PC-9 (cell line): ENCODE results near the gene ABCB8. TPM values are rescaled to one million over a fixed set of nuclear protein-coding genes. Genes with fewer than 3 reads are reported as not detected.

Experiments used
- BruUV-seq: library from RNA; stranded (reverse); fragments of 400-500 nt; replicated peaks from 2 replicates; lab custom pipeline; 2021; lab: Mats Ljungman, UMichigan
- CTCF ChIA-PET: fragments of 300-600 bp; sonication (Branson Sonifier 250); formaldehyde crosslinking; loops from one replicate; lab custom pipeline; 2022; ENCODE audit warnings: antibody characterized with exemption; lab: Charles Lee
- POLR2A ChIA-PET: fragments of 300-600 bp; sonication (Branson Sonifier 250); formaldehyde crosslinking; loops from one replicate; lab custom pipeline; 2022; ENCODE audit warnings: antibody characterized with exemption; ENCODE audit not compliant: unreplicated experiment; lab: Charles Lee
- DNase-seq, 2 experiments: peaks; one replicate each; pipeline versions ENCODE4 v3.0.0 to v3.0.0-alpha.2; 2015 to 2022; ENCODE audit warnings: mixed read lengths in 1 of 2
- H2AFZ ChIP-seq: fragments of 200-600 bp; sonication (generic); 2 replicates; pipeline ENCODE4 v1.8.1; 2017; ENCODE audit warnings: antibody characterized with exemption
- H3F3A ChIP-seq: fragments of 200-600 bp; sonication (generic); 2 replicates; pipeline ENCODE4 v1.8.1; 2017; ENCODE audit warnings: antibody characterized with exemption, mild to moderate bottlenecking, low read depth; ENCODE audit not compliant: insufficient read depth
- H3K27ac ChIP-seq: fragments of 200-600 bp; sonication (generic); 2 replicates; pipeline ENCODE4 v1.6.1; 2016; ENCODE audit warnings: mixed run types
- H3K27me3 ChIP-seq: fragments of 200-600 bp; sonication (generic); 2 replicates; pipeline ENCODE4 v1.6.1; 2016; ENCODE audit warnings: low read depth, mixed run types; ENCODE audit not compliant: insufficient read depth
- H3K36me3 ChIP-seq: fragments of 200-600 bp; sonication (generic); 2 replicates; pipeline ENCODE4 v1.6.1; 2016; ENCODE audit warnings: low read depth, mixed run types
- H3K4me1 ChIP-seq: fragments of 200-600 bp; sonication (generic); replicated peaks from 2 replicates; pipeline ENCODE4 v1.6.1; 2016; ENCODE audit warnings: mixed run types; ENCODE audit not compliant: insufficient read depth
- H3K4me2 ChIP-seq: fragments of 200-600 bp; sonication (generic); 2 replicates; pipeline ENCODE4 v1.6.1; 2017; ENCODE audit warnings: mixed run types
- H3K4me3 ChIP-seq: fragments of 200-600 bp; sonication (generic); 2 replicates; pipeline ENCODE4 v1.6.1; 2016; ENCODE audit warnings: mixed run types
- H3K79me2 ChIP-seq: fragments of 200-600 bp; sonication (generic); 2 replicates; pipeline ENCODE4 v1.6.1; 2017; ENCODE audit warnings: low read depth, mixed run types
- H3K9me2 ChIP-seq: fragments of 200-600 bp; sonication (generic); 2 replicates; pipeline ENCODE4 v1.8.1; 2017; ENCODE audit warnings: mild to moderate bottlenecking; ENCODE audit not compliant: insufficient read depth
- H3K9me3 ChIP-seq: fragments of 200-600 bp; sonication (generic); 2 replicates; pipeline ENCODE4 v1.8.1; 2016; ENCODE audit warnings: low read depth; ENCODE audit not compliant: insufficient read depth
- H4K20me1 ChIP-seq: fragments of 200-600 bp; sonication (generic); 2 replicates; pipeline ENCODE4 v1.8.1; 2017; ENCODE audit not compliant: insufficient read depth
- EZH2 ChIP-seq: fragments of 200-600 bp; sonication (generic); IDR thresholded peaks from 2 replicates; pipeline ENCODE4 v1.8.0; 2017; ENCODE audit warnings: antibody characterized with exemption, low read depth
- intact Hi-C: fragments of 100-400 bp; cut with micrococcal nuclease; formaldehyde crosslinking; loops from one replicate; pipeline ENCODE4 v1.10.0; 2022; ENCODE audit not compliant: unreplicated experiment
- total RNA-seq: library from RNA; stranded (reverse); gene quantifications from 2 replicates; pipeline ENCODE4 v1.2.3, GENCODE V29; 2021
- TF ChIP-seq, protein P1 (sequence below): fragments of 200-600 bp; sonication (generic); conservative IDR thresholded peaks from 2 replicates; pipeline ENCODE4 v1.6.1; 2017; ENCODE audit warnings: mixed run types, antibody characterized with exemption, mild to moderate bottlenecking, moderate library complexity

Gene ABCB8
- total RNA-seq, 1 experiment from 2014 or later, result 61.9 TPM

DNA sequence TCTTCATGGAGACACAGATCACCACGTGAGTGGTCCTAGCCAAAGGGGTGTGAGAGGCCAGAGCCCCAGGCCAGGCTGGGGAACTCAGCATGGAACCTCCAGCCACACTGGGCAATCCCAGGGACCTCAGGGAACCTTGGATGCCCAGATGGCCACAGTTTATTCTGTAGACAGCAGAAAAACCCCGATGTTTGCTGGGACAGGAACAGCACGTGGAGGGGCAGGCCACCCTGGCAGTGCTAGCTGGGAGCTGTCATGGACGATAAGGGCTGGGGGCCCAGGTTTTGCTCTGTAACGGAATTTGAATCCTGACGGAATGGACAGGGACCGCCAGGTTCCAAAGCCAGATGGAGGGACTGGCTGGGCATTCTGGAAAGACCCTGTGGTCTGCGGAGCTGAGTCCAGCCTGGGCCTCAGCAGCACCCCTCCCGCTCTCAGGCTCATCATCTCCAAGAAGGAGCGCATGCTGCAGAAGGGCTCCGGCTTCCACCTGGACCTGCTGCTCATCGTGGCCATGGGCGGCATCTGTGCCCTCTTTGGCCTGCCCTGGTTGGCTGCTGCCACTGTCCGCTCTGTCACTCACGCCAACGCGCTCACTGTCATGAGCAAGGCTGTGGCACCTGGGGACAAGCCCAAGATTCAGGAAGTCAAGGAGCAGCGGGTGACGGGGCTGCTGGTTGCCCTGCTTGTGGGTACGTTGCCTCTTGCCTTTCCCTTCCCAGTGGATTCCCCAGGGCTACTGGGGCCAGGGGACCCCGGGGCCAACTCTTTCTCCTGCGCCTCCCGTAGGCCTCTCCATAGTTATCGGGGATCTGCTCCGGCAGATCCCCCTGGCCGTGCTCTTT is 46.8 kb downstream of the ABCB8 start:
- H3K4me2 ChIP-seq, result no peak overlapping the region
- H3K36me3 ChIP-seq, result peaks cover 3% of the 10 kb centered on the region; the same call in 1 of the 2 replicates
- POLR2A ChIA-PET, result interaction anchor here (0.6 kb wide), 1 partner anchor 1080 kb away, joined by 8 read pairs; no protein-coding TSS in a partner anchor

DNA sequence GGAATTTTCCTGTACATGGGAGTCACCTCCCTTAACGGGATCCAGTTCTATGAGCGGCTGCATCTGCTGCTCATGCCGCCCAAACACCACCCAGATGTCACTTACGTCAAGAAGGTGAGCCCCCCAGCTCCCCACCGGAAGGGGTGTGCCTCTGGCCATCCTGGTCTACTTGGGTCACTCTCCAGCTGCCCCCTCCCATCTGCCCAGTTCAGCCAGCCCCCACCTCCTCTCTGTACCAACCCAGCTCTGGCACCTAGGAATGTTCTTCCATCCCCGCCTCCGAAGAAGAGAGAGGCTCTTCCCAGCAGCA is 47.4 kb downstream of the ABCB8 start:
- POLR2A ChIA-PET, result interaction anchor here (0.6 kb wide), 1 partner anchor 1079 kb away, joined by 8 read pairs; no protein-coding TSS in a partner anchor

More for the DNA sequence above, 46.8 kb downstream of the ABCB8 start:
- intact Hi-C loops, result no loop called here
- Histone ChIP-seq H3K27ac (no peak overlapping the region), H3K27me3 (no peaks in the 10 kb centered on the region), H2AFZ (no peak overlapping the region), H3F3A (peaks cover 43% of the 10 kb centered on the region), H3K4me1 (peaks cover 6% of the 10 kb centered on the region), H4K20me1 (peaks cover 8% of the 10 kb centered on the region; the same call in 1 of the 2 replicates), H3K9me3 (no peaks in the 10 kb centered on the region), H3K9me2 (no peaks in the 10 kb centered on the region), H3K4me3 (no peak overlapping the region), H3K79me2 (peaks cover 15% of the 10 kb centered on the region)
- TF ChIP-seq, protein P1, sequence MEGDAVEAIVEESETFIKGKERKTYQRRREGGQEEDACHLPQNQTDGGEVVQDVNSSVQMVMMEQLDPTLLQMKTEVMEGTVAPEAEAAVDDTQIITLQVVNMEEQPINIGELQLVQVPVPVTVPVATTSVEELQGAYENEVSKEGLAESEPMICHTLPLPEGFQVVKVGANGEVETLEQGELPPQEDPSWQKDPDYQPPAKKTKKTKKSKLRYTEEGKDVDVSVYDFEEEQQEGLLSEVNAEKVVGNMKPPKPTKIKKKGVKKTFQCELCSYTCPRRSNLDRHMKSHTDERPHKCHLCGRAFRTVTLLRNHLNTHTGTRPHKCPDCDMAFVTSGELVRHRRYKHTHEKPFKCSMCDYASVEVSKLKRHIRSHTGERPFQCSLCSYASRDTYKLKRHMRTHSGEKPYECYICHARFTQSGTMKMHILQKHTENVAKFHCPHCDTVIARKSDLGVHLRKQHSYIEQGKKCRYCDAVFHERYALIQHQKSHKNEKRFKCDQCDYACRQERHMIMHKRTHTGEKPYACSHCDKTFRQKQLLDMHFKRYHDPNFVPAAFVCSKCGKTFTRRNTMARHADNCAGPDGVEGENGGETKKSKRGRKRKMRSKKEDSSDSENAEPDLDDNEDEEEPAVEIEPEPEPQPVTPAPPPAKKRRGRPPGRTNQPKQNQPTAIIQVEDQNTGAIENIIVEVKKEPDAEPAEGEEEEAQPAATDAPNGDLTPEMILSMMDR, result no peak
- no peak for TF ChIP-seq EZH2
- CTCF ChIA-PET, result interaction anchor here (0.6 kb wide), 1 partner anchor 279 kb away, joined by 10 read pairs; no protein-coding TSS in a partner anchor
- no TSS peak for BruUV-seq
- DNase-seq, result no peak

DNA sequence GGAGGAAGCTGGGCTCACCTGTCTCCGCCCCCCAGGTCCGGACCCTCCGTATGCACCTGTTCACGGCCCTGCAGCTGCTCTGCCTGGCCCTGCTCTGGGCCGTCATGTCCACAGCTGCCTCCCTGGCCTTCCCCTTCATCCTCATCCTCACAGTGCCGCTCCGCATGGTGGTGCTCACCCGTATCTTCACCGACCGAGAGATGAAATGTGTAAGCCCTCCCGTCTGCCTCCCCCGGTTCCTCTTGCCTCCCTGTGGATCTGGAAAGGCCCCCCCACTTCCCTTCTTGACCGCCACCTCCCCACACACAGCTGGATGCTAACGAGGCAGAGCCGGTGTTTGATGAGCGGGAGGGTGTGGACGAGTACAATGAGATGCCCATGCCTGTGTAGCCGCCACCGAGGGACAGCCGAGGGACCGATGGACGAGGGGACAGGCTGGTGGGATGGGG is 47.8 kb downstream of the ABCB8 start:
- no peaks in the 10 kb centered on the region for H3K27me3 ChIP-seq
- CTCF ChIA-PET, result no interaction called here
- DNase-seq, result no peak
- peaks cover 3% of the 10 kb centered on the region; the same call in 1 of the 2 replicates for H3K36me3 ChIP-seq
- H3K9me3 ChIP-seq, result no peaks in the 10 kb centered on the region
- H3K9me2 ChIP-seq, result no peaks in the 10 kb centered on the region
- POLR2A ChIA-PET, result interaction anchor here (0.6 kb wide), 1 partner anchor 1079 kb away, joined by 8 read pairs; no protein-coding TSS in a partner anchor
- H3F3A ChIP-seq, result peaks cover 45% of the 10 kb centered on the region
- peaks cover 8% of the 10 kb centered on the region; the same call in 1 of the 2 replicates for H4K20me1 ChIP-seq
- BruUV-seq, result TSS peak; percentile 8
- intact Hi-C loops, result no loop called here
- no peak for TF ChIP-seq EZH2
- TF ChIP-seq, protein P1, result no peak
- H3K4me1 ChIP-seq, result peaks cover 6% of the 10 kb centered on the region
- no peak overlapping the region for H2AFZ ChIP-seq
- no peak overlapping the region for H3K27ac ChIP-seq
- H3K4me2 ChIP-seq, result no peak overlapping the region
- H3K4me3 ChIP-seq, result no peak overlapping the region
- H3K79me2 ChIP-seq, result peaks cover 20% of the 10 kb centered on the region

More for the DNA sequence above, 47.4 kb downstream of the ABCB8 start:
- DNase-seq, result no peak
- Histone ChIP-seq H3K79me2 (peaks cover 20% of the 10 kb centered on the region), H3K27ac (no peak overlapping the region), H3F3A (peaks cover 43% of the 10 kb centered on the region), H2AFZ (no peak overlapping the region), H4K20me1 (peaks cover 8% of the 10 kb centered on the region; the same call in 1 of the 2 replicates), H3K36me3 (peaks cover 3% of the 10 kb centered on the region; the same call in 1 of the 2 replicates), H3K4me3 (no peak overlapping the region), H3K9me3 (no peaks in the 10 kb centered on the region), H3K9me2 (no peaks in the 10 kb centered on the region), H3K27me3 (no peaks in the 10 kb centered on the region), H3K4me2 (no peak overlapping the region), H3K4me1 (peaks cover 6% of the 10 kb centered on the region)
- TF ChIP-seq, protein P1, result no peak
- no peak for TF ChIP-seq EZH2
- intact Hi-C loops, result no loop called here
- BruUV-seq, result no TSS peak
- CTCF ChIA-PET, result no interaction called here
